Peyer's patch (tissue), 4 donors: ENCODE data around the gene CEACAM20.

Experiments
- POLR2A ChIP-seq, 2 donors: fragments of 450-650 bp; IDR thresholded peaks; one replicate each; pipeline ENCODE4 v1.5.1; 2017; ENCODE audit warnings: antibody characterized with exemption in 2 of 2, mild to moderate bottlenecking in 2 of 2, moderate library complexity in 2 of 2
- TF ChIP-seq, protein P1 (sequence below), 6 experiments: fragments of 450-650 bp in 4 of 6; fragments of 200-600 bp in 2 of 6; sonication (generic) in 1 of 6; IDR thresholded peaks; one replicate each; pipeline ENCODE4 v1.5.1; 2017 to 2019; ENCODE audit warnings: antibody characterized with exemption in 6 of 6, mild to moderate bottlenecking in 3 of 6, moderate library complexity in 1 of 6

GRCh38 chr19:44499559-44499958 is 29.9 kb downstream of the CEACAM20 start:
- TF ChIP-seq, protein P1, sequence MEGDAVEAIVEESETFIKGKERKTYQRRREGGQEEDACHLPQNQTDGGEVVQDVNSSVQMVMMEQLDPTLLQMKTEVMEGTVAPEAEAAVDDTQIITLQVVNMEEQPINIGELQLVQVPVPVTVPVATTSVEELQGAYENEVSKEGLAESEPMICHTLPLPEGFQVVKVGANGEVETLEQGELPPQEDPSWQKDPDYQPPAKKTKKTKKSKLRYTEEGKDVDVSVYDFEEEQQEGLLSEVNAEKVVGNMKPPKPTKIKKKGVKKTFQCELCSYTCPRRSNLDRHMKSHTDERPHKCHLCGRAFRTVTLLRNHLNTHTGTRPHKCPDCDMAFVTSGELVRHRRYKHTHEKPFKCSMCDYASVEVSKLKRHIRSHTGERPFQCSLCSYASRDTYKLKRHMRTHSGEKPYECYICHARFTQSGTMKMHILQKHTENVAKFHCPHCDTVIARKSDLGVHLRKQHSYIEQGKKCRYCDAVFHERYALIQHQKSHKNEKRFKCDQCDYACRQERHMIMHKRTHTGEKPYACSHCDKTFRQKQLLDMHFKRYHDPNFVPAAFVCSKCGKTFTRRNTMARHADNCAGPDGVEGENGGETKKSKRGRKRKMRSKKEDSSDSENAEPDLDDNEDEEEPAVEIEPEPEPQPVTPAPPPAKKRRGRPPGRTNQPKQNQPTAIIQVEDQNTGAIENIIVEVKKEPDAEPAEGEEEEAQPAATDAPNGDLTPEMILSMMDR (IDR thresholded peaks at IDR 0.05) = no peak
- TF ChIP-seq POLR2A (IDR thresholded peaks at IDR 0.05) = no peak
